GM19438 (cell line): ENCODE data around the gene MYH2.
"Not testable (repeated sequence)": the region's sequence is repeated elsewhere in the genome, so short reads cannot be mapped to it uniquely, and the experiment has no call there.

Source experiments
- ATAC-seq: cut with Tn5 transposase; IDR thresholded peaks from one replicate; pipeline ENCODE4 v1.9.1; 2021; ENCODE audit warnings: low read depth; ENCODE audit not compliant: unreplicated experiment

The MYH2 gene

DNA sequence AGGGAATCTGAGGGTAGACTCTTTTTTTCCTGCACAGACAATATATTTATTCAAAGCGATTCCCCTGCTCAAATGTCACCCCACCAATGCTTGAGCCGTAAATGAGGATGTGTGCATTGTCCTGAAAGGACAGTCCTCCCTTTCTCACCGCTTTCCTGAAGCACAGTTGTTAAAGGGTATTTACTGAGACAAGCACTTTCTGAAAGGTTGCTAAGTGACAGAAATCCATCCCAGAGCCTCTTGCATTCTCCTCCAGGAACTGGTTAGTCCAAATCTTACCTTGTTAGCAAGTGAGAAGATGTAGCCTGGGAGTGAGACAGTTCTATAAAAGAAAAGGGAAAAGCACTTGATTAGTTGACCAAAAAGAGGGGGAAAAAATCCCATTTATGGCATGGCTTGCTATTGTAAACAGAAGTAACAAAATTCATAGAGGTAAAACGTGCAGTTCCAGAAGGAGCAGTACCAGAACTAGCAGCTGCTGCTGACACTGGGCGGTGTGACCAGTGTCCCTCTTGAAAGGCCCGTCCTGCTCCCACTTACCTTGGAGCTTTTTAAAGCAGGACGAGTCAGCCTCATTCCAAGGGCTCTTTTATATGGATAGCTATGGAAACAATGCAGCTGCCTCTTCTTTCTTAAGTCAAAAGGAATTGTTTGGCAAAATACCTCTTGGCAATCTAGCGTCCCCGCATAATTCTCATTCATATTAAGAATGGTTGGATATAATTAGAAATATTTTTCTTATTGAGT lies at the start of gene MYH2:
MYH2 (minus strand) TSS at position 563 of the 747 bp plus-strand sequence. CDS start 1,738 bp downstream, outside the sequence.
- no peak for ATAC-seq

DNA sequence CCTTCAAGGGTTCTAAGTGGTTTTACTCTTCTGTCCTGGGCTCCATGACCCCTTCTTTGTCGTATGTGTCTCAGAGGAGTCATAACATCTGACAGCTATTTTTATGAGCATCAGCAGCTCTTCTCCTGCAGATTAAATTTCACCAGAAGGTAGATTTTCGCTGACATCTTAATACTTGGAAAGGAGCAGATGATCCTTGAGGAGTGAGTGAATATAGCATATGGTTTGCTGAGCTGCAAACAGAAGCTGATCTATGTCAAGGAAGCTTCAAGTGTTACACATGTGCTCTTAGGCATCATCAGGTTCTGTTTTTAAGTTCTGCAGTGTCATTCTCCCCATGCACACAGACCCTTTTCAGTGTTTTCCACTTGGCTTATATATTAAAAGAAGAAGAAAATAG lies 49.2 kb upstream of the MYH2 start:
- no peak for ATAC-seq

- no peak for ATAC-seq
These were observed 40.2 kb upstream of the MYH2 start for GRCh38 chr17:10589553-10590145.

- ATAC-seq, result no peak
These were observed 36.1 kb upstream of the MYH2 start for GRCh38 chr17:10585529-10585928.

GRCh38 chr17:10583834-10584233 lies 34.4 kb upstream of the MYH2 start:
- no peak for ATAC-seq

DNA sequence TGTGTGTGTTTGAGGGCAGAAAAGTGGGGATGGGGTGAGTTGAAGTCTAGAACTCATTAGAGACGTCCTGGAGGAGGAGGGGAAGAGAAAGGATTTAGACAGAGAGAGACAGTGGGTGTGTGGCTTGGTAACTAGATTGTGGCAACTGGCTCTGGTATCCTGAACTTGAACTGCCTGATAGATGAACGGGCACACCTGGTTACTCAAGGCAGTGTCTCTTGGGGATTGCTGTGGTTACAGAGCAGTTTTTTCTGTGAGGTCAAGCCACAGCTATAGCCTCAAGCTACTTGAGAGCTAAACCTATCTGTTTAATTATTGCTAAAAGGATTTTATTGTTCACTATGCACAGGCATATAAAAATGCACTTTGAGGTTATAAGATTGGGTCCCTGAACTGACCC lies 29.8 kb upstream of the MYH2 start:
- ATAC-seq, result no peak

GRCh38 chr17:10574324-10574723 lies 24.9 kb upstream of the MYH2 start:
- ATAC-seq, result no peak

DNA sequence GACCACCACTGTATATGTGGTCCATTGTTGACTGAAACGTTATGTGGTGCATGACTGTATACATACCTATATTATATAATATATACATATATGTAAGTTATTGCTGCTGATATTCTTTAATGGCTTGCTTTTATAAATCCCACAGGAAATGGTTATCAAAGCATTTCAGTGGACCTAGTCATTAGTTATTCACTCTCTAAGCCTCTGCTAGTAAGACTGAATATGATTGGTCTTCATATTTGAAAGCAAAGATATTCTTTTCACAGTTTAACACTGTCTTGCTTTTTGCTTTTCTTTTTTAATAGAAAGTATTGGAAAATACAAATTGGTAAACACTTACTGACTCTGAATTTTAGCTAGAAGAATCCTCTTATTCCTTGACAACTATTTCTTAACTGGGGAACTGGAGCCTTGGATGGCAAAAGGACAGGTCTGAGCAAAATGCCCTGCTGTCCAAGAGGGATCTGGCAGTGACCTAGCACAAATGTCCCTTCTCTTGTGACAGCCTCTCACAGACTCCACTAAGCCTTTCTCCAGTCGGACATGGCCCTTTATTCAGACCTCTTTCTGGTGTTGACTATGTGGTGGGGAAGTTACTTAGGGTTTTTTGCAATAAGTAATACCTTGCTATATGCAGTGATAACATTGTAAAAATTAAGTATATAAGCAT lies 14.7 kb upstream of the MYH2 start:
- ATAC-seq, result no peak

DNA sequence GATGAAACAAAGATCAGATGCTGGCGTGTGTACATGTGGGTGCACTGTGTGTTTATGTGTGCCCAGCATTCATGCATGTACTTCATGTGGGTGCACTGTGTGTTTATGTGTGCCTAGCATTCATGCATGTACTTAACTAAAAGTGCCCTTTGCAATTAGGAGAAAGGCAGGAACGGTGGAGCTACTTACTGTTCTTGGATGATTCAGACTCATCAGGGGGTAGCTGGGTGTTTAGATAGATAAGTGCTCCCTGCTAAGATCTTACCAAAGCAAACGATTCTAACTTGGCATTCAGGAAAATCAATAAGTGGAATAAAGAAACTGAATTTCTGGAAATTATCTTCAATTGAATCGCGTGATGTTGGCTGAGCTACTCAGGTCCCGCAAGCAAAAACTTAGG lies 8.6 kb upstream of the MYH2 start:
- no peak for ATAC-seq

- ATAC-seq, result no peak
These were observed 8.0 kb upstream of the MYH2 start for GRCh38 chr17:10557422-10557821.

- no peak for ATAC-seq
These were observed 7.0 kb upstream of the MYH2 start for GRCh38 chr17:10556301-10557005.

GRCh38 chr17:10550014-10550413 lies 556 bp upstream of the MYH2 start:
- no peak for ATAC-seq

DNA sequence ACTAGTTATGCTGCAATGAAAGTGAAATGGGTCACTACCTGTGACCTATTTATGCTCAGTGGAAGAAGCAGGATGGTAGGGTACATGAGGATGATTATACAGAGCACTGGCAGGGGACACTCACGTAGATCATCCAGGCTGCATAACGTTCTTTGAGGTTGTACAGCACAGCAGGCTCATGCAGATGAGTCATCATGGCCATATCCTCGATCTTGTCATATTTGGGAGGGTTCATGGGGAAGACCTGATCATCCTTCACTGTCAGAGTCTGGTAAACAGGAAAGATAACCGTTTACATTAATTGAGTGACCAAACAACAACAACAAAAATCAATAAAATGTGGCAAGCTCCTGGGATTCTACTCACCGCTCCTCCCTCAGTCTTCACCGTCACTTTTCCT lies 2.1 kb downstream of the MYH2 start:
- no peak for ATAC-seq

GRCh38 chr17:10543486-10543885 lies 6.0 kb downstream of the MYH2 start:
- ATAC-seq, result not testable (repeated sequence)

- not testable (repeated sequence) for ATAC-seq
These were observed 8.3 kb downstream of the MYH2 start for GRCh38 chr17:10541179-10541578.

DNA sequence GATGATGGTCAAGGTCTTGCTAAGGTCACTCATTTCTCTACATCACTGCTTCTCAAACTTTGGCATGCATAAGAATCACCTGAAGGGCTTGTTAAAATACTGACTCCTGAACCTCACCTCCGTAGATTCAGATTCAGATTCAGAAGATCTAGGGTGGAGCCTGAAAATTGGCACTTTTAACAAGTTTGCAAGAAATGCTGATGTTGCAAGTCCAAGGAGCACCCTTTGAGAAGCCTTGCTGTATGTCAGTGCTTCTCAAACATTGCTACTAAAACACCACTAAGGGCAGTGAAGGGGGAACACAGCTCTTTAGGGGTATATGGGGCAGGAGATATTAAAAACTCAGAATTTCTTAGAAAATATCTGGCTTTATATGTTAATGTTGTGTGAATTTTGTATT lies 17.4 kb downstream of the MYH2 start:
- ATAC-seq, result no peak

GRCh38 chr17:10527419-10527818 lies 22.0 kb downstream of the MYH2 start:
- no peak for ATAC-seq

DNA sequence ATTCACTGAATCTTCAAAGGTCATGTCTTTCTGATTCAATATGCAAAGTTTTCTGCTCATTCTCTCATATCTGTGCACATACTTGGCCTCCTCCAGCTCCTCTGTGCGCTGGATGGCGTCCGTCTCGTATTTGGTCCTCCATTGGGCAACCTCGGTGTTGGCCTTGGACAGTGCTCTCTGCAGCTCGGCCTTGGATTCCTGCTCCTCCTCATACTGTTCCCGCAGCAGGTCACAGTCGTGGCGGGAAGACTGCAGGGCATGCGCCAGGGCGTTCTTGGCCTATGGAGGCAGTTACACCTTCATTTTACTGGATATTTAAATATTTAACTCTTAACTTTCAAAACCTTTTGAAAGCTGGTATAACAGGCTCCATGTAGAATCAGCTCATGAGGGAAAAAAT lies 22.9 kb downstream of the MYH2 start:
- no peak for ATAC-seq

DNA sequence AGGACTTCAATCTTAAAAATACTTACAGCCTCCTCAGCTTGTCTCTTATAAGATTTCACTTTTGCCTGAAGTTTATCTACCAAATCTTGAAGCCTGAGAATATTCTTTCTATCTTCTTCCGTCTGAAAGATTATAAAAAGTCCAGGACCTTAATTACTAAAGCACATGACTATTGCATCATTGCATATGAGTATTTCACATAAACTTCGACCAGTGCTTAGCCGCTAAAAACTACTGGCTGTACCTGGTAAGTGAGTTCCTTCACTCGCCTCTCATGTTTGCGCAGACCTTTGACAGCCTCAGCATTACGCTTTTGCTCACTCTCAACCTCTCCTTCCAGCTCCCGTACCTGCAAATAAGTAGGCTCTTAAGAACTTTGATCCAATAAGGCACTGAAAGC lies 26.4 kb downstream of the MYH2 start:
- ATAC-seq, result no peak

- ATAC-seq, result no peak
These were observed 27.5 kb downstream of the MYH2 start for GRCh38 chr17:10521949-10522348.
